Glomerular endothelial cell (primary cell): ENCODE results near the gene KLHDC8A. TPM values are rescaled to one million over a fixed set of nuclear protein-coding genes. Genes with fewer than 3 reads are reported as not detected.

Experiments used
- DNase-seq: peaks from one replicate; pipeline ENCODE4 v3.0.0-alpha.2; 2011; ENCODE audit warnings: low read depth, low spot score; ENCODE audit errors: extremely low read depth
- total RNA-seq: library from RNA; depleted of rRNA; stranded (reverse); fragments of >200 nt; gene quantifications from 2 replicates; pipeline ENCODE4 v1.2.3, GENCODE V29; 2015

Gene KLHDC8A
- total RNA-seq, 1 donor from 2014 or later, result 0.64 TPM

DNA sequence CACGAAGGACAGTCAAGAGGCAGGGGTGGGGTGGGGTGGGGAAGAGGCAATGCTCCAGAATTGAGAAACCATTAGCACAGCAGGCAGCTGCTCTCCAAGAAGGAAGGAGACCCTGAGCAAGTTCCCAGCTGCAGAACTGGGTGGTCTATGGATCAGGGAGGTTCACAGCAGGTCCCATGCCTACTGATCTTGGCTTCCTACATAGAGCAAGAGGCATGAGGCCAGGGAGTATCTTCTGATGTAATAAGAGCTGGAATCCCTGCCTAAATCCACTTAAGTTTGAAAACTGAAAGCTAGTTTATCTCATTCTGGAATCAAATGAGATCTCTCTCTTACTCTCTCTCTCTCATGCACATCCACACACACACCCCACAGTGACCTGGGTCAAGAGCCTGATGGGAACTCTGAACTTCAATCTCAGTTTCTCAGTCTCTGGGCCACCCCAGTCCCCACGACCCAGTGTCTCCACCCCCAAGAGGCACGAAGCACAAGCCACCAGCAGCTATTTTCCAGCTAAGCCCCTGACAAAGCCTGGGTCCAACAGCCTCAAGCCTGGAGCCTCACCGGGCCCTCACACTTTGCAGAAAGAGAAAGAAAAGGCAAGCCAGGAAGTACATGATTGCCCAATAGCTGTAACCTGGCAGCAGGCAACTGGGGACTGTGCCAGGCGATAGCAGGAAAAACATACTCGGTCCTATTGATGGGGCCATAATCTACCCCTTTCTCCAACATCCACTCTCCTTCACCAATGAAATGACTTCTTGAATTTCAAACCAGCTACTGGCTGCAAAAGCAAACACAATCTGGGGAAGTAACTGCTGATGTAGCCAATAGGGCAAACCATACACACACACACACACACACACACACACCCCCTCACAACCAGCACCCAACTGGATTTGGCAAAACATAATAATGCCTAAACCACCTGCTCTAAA lies 37.4 kb downstream of the KLHDC8A start:
- no peak for DNase-seq

DNA sequence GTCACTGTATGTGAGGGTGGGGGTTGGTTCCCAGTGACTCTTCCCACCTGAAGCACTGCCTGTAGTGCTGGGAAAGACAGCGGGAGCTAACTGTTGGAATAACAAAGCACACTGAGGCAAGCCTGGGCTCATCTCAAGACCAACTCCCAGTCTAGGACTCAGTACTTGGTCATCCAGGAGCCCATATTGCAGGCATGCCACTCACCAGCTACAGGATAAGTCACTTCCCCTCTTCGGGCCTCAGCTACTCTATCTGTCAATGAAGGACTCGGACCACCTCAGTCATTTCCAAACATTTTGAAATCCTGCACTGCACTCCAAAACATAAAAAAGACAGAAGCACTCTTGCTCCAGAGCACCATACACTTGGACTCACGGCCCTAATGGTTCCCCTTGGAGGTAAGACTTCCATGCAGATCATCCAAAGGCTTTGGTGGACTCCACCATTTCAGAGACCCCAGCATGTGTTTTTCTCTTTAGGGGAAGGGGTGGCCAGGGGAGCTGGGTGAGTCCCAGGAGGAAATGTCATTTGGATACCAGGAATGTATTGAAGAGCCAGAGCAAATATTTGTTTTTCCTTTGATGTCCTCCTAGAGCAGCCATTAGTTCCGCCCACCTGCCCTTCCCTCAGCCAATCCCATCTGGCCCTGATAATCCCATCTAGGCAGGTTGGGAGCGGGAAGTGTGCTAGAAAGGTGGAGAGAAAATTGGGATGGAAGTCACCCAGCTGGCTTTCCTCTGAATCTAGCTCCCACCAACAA lies 38.3 kb downstream of the KLHDC8A start:
- DNase-seq, result no peak

DNA sequence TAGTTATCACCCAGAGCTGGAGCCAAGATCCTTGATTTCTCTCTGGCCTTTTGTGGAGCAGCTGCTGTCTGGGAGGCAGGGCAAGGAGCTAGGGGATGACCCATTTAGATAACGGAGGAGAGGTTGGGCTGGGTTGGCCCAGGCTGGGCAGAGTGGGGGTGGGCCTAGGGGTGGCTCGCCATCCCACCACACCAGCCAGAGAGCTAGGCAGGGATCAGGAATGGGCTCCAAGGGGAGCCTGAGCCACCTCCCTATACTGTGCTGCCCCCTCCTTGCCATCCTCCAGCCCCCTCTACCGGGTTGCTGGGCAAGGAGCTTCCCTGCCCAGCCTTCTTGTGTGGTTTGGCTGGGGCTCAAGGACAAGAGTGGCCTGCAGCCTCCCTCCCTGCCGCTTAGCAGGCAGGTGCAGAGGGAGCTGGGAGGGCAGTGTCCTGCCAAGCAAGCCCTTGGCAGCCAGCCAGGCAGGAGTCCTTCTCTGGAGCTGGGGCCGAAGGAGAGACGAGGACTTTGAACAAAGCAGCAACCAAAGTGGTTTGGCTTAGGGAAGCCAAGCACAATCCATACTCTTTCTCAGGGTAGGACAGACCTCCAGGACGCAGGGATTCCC lies 39.3 kb downstream of the KLHDC8A start:
- no peak for DNase-seq

DNA sequence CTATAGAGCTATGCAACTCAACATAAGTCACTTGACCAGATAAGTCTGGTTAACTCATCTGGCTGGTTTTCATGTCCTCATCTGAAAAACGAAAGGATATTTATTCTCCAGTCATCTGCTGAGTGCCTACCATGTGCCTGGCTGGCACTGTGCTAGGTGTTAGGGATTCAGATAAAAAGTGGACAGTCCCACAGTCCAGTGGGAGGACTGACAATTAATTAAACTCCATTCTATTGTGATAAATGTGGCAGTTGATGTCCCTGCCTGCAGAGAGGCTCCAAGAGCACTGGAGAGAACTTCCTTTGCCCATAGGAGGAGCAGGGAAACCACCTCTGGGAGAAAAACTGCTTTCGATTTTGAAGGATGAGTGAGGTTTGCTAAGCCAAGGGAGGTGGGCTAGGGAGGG lies 40.6 kb downstream of the KLHDC8A start:
- DNase-seq, result no peak

DNA sequence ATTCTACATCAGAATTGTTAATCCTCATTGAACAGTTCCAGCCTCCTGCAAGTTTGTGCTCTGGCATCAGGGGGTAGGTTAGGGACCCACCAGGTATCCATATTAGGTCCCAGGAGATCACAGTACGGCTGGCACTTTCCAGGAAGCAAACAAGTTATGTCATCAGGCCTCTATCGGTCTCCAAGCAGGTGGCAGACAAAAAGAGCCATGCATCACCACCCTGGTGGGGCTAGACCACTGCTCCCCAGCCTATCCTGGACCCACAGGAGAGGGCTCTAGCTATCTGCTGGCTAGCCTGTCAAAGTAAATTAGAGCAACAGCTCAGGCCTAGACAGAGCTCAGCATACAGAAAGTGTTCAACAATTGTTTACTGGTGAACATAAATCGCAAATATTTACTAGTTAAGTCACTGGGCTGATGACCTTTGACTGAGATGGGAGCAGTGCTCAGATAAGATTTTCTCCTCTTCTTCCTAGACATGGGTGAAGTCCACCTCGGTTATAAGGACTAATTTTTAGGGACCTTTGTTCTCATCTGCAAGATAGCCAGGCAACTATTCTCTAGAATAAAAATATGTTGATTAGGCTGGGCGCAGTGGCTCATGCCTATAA lies 41.6 kb downstream of the KLHDC8A start:
- DNase-seq, result no peak

DNA sequence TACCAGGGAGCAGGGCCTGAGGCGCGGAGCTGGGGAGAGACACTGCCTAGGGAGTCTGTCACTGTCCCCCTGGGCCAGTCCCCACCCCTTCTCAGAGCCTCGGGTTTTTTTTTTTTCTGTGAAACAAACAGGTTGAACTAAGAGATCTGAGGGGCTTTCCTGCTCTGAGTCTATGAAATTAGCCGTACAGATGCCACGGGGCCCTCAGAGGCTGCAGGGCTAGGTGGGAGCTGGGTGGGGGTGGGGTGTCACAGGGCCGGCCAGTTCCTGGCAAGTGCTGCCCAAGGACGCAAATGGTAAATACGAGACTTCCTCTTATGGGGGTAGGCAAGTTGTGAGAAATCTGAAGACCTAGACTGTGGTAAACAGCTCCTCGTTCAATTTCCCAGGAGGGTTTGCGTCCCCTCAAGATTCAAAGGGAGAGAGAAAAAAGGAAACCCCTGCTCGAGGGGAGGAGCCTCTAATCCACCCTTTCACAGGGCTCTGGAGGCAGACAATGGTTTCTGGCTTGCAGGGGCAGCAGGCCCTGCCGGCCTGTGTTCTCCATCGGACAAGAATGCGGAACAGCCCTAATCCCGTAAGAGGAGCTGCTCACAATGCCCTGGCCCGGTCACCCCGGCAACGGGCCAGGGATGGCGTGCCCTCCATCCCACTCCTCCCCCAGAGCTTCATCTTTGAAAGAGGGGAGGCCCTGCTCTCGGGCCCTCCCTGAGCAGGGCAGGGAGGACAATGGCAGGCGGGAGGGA lies 43.0 kb downstream of the KLHDC8A start:
- no peak for DNase-seq

DNA sequence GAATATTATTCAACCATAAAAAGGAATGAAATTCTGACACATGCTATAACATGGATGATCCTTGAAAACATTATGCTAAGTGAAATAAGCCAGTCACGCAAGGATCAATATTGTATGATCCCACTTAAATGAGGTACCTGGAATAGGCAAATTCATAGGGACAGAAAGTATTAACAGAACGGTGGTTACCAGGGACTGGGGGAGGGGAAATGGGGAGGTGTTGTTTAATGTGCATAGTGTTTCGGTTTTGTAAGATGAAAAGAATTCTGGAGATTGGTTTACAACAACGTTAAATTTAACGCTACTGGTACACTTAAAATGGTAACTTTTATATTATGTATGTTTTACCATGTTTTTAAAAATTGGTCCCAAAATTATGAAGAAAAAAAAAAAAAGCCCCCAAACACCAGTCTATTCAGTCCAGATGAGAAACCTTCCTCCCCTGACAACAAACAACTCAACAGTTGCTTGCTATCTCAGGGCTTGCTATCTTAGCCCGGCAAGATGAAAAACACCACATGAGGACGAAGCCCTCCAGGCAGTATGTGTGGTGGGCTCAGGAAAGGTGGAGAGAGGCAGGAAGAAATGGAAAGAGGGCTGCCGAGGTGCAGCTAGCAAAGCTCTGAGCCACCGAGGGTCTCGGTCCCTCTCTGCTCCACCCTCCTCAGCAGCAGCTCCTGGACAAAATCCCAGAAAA lies 43.7 kb downstream of the KLHDC8A start:
- no peak for DNase-seq

DNA sequence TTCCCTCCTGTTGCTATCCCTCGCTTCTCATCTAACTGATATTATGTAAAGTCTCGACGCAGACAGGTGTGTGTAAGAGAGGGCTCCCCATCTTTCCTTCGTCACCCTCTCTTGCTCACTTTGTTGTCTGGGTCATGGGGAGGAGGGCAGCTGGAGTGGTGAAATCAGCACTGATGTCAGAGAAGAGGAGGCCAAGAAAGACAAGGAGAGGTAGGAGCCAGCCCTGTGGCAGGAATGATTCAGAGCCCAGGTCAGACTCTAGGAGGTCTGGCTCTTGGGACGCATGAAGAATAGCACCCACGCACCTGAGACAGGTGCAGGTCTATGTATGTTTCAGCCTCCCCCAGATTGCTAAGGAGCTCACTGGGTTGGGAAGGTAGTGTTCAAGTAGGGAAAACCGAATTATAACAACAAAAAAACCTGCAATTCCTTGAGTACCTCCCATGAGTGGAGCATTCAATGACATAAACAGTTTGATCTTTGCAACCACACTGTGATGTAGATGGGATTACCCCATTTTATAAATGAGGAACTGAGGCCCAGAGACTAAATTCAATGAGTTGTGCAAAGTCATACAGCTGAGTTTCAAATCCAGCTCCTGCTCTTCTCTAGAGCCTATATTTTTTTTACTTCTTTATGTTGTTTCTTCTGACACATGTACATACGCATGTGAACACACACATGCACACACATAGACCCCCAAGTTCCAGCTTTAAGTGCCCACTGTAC lies 45.6 kb downstream of the KLHDC8A start:
- DNase-seq, result no peak

DNA sequence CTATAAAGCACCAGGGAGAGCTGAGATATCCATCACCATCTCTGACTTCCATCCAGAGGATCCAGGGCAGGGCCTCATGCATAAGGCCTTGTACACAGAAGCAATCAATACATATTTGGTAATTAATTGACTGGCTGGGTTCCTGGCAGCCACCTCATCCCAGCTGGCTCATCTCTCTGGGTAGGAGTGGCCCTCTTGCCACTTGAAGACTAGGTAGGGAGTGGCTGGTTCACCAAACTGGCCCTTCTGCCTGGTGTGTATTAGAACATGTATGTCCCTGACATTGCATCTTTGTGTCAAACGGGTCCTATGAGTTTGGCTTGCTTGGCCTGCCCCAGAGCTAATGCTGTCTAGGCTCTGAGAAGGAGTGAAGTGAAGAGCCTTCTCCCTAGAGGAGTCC lies 47.0 kb downstream of the KLHDC8A start:
- no peak for DNase-seq

DNA sequence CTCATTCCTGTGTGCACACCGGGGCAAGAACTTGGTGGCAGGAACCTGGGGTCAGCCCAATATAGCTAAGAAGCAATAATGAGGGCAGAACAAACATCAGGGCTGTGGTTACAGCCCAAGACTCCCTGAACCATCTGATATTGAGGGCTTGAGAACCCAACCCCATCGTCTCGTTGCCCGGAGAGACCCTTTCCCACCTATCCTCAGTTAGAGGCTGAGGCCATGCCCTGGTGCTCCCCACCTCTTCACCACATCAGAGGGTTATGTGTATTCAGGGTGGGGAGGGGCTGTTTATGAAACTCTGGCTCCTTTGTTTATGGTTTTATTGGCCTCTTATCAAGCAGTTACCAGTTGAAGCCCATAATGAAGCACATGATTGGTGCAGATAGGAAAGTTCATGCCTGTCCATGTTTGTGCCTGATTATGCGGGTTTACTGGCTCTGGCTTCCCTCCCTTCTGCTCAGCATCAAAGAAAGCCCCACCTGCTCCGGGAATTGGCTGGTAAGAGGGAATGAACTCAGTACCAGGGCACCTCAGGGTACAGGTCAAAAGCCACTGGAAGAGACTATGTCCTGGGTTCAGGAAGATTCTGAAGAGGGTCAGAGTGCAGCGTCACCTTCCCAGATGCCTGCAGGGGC lies 49.7 kb downstream of the KLHDC8A start:
- DNase-seq, result no peak

DNA sequence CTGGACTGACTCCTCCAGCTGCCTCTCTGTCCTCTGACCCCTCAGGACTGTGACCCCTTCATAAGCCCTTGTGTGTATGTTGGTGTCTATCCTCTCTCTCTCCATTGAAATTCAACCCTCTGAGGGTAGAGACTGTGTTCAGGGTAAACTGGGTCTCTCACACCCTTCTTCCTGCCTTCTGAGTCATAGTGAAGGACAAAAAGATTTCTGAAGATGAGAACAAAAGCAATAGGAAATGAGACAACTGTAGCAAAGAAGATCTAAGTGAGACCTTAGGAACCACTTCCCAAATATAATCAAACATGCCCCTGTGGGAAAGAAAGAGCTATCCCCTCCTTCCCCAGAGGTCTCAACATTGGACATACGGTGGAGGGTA lies 52.0 kb downstream of the KLHDC8A start:
- no peak for DNase-seq

DNA sequence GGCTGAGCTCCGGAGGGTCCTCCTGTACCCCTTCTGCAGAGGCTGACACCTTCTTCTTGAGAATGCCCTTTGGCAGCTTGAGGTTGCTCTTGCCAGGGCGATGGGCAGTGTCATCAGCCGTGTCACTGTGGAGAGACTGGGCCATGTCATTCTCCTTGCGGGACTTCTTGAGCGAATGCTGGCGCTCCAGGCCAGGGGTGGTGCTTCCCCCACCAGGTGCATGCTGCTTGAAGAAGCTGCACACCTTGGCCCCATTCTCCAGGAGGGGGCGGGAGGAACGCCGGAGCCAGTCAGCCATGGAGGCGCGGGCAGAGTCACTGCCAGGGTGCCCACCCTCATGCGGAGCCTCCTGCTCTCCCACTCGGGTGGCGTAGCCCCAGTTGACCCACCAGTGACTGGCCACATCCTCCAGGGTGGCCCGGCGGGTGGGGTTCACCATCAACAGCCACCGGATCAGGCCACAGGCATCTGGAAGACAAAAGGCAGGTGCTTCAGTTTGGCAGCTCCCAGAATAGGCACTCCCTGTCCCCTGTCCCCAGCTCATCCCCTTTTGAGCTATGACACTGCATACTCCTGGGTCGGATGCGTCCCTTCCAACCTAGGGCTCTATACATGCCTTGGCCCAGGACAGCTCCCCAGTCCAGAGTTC lies 52.6 kb downstream of the KLHDC8A start:
- DNase-seq, result no peak

DNA sequence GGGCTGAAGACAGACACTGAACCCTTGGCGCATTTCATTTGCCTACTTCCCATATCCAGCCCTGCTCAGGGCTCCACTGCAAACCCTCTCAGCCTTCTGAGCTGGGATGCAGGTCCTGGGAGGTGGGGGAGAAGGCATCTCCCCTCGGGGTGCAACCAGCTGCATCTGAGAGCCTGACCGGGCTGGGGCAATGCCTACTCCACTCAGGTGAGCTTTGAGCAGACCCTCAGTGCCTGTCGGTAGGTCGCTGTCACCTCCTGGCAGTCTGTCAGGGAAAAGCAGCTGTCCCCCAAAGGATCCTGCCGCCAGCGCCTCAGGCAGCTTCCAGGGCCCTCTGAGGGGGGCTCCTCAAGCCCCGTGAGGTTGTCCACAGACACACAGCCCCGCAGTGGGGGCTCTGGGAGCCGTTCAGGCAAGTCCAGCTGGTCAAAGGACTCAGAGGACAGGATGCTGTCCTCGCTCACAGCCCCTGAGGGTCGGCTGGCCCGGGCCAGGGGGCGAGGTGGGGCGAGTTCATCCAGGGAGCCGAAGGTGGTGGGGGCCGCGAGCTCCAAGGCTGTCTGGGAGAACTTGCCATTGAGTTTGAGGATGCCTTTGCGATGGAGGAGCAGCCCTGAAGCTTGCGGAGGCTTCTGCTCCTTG lies 53.4 kb downstream of the KLHDC8A start:
- DNase-seq, result no peak

DNA sequence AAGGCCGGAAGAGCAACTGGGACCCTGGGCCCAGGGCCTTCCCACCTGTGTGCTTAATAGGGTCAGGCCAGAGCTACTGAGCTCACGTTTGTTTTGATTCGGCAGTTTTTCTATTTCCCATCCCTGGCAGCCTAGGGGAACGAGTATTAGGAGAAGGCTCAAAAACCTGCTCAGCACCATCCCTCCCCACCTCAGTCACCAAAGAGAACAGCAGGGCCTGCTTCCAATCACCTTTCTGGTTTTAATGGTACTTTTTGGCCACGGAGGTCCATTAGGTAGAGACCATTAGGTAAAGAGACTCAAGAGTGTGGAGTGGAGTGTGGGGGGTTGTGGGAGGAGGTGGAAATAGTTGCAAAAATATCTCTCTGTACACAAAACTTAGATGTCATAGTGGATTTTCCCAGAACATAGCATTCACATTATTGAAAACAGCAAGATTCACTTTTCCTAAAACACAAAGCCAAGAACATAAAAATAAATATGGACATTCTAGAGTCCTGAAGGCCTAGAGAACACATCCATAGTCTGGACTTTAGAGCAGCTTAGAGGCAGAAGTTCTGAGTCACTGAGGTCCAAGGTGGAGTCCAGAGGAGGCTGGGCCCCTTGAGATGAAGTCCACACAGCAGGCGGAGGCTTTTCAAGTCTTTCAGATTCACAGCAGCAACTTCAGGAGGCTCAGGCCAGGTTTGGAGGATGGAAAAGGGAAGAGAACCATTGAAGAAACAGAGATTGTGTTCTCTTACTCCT lies 54.7 kb downstream of the KLHDC8A start:
- no peak for DNase-seq

DNA sequence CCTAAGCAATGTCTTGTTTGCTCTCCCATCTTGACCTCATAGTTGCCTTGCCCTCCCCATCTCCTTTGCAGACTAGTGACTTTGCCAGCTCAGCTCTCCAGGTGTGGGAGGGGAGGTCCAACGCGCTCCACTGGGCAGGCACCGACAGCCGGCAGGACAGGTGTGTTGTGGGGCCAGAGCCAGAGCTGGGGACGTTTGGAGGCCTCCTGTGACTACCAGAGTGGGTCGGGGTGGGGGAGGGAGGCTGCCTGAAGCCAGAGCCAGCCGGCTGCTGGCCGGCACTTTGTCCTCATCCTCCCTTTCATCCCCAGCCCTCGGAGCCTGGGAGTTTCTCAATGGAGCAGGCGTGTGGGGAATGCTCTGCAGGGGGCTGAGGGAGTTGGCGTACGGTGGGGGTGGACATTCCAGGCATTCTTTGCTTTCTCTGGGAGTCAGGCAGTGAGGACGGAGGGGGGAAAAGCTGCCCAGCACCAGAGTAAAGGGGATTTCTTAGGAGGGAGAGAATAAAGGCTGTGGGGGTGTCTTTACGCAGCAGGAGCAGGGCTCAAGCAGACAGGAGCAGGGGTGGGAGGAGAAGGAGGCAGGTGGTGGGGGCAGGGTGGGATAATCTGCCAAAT lies 55.4 kb downstream of the KLHDC8A start:
- DNase-seq, result no peak

DNA sequence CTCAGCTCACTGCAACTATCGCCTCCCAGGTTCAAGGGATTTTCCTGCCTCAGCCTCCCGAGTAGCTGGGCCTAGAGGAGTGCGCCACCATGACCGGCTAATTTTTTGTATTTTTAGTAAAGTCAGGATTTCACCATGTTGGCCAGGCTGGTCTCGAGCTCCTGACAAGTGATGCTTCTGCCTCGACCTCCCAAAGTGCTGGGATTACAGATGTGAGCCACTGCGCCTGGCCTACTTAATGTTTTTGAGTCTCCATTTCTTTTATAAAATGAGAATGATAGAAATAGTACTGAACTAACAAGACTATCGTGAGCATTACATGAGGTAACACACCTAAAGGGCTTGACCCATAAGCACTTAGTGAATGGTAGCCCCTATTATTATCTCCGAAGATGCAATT lies 56.6 kb downstream of the KLHDC8A start:
- no peak for DNase-seq
